CMK (cell line): ENCODE measurements around the gene SLC8A2.

Experiments used
- DNase-seq: peaks from one replicate; pipeline ENCODE4 v3.0.0-alpha.2; 2010; ENCODE audit warnings: low read depth

The SLC8A2 gene

DNA sequence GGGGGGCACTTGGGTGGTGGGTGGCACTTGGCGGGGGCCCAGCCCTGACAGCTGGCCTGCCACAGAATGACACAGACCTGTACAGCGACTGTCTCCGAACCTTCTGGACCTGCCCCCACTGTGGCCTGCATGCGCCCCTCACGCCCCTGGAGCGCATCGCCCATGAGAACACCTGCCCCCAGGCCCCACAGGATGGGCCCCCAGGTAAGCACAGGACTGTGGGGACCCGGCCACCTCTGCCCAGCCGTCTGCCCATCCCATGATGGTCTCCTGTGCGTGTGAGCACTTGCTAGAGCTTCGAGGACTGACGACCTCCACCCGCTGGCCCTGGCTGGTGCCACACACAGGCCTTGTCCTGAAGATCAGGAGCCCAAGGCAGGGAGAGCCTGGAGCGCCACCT, 90.6 kb downstream of the SLC8A2 start:
- no peak for DNase-seq

DNA sequence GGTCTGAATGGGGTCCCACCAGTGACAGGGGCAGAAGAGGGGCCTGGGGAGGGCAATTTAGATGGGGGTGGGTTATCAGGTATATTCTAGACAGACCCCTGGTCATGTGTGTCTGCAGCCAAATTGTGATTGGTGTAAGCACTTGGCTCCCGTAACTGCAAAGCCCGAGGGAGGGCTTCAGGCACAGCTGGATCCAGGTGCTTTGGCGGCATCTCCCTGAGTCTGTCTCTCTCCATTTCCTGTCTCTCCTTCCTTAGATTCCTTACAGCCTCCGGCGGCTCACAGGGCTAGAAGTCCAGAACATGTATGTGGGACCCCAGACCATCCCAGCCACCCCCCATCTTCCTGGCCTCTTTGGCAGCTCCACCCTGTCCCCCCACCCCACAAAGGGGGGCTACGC, 91.1 kb downstream of the SLC8A2 start:
- no peak for DNase-seq

DNA sequence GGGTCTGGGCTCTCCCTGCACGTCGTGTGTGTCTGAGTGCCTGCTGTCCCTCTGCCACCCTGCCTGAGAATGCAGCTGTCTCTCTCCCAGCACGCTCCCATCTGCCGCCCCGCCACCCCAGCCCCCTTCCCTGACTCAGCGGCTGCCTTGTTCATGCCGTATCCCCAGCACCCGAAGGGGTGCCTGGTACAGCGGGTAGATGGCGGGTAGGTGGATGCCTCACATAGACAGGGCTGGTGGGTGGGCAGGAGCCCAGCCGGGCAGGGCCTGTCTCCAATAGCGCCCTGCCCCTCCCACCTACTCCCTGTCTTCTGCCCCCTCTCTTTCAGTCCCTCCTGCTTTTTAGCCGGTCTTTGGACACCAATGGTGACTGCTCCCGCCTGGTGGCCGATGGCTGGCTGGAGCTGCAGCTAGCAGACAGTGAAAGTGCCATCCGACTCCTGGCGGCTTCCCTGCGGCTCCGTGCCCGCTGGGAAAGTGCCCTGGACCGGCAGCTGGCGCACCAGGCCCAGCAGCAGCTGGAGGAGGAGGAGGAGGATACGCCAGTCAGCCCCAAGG, 92.2 kb downstream of the SLC8A2 start:
- DNase-seq: no peak

DNA sequence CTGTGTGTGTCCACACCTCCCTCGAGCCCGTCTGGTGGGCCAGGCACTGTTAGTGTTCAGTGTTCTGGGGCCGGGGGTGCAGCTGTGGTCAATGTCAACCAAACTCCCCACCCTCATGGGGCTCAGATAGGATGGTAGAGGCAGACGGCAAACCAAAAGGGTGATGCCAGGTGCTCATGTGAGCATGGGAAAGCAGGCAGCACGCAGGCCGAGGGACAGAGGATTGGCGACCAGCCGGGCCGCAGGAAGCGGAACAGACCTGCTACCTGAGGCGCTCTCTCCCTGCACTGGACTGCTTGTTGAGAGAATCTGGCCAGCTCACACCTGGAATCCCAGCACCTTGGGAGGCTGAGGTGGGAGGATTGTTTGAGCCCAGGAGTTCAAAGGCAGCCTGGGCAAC, 93.4 kb downstream of the SLC8A2 start:
- no peak for DNase-seq
